Gastrocnemius medialis (tissue), 4 donors: ENCODE measurements around the gene GLT8D1. TPM values are rescaled to one million over a fixed set of nuclear protein-coding genes. Genes with fewer than 3 reads are reported as not detected.

Source experiments
- ATAC-seq, 2 donors: fragments of 150-250 bp; one replicate each; pipeline ENCODE4 v1.9.1; 2016
- DNase-seq, 2 donors: peaks; one replicate each; pipeline ENCODE4 v3.0.0-alpha.2; 2019
- H3K27ac ChIP-seq, 4 donors: fragments of 200-600 bp; sonication (generic); 1 replicate in 1 of 4; 2 replicates in 3 of 4; pipeline ENCODE4 v1.5.1; 2016 to 2018; ENCODE audit warnings: mild to moderate bottlenecking in 2 of 4, moderate library complexity in 1 of 4
- H3K27me3 ChIP-seq, 3 donors: fragments of 200-600 bp; sonication (generic) in 2 of 3; 1 replicate in 1 of 3; 2 replicates in 2 of 3; pipeline versions ENCODE4 v1.5.1 to v1.6.0; 2016 to 2019; ENCODE audit warnings: mild to moderate bottlenecking in 1 of 3, moderate library complexity in 1 of 3
- H3K36me3 ChIP-seq, 2 donors: fragments of 200-600 bp; sonication (generic) in 1 of 2; one replicate each; pipeline ENCODE4 v1.5.1; 2017 to 2018
- H3K4me1 ChIP-seq, 2 donors: fragments of 200-600 bp; sonication (generic) in 1 of 2; one replicate each; pipeline ENCODE4 v1.5.1; 2016 to 2017; ENCODE audit warnings: mild to moderate bottlenecking in 2 of 2
- H3K4me3 ChIP-seq, 4 donors: fragments of 200-600 bp; sonication (generic) in 3 of 4; 1 replicate in 1 of 4; 2 replicates in 3 of 4; pipeline ENCODE4 v1.5.1; 2016 to 2019; ENCODE audit warnings: mild to moderate bottlenecking in 2 of 4
- H3K9me3 ChIP-seq, 3 donors: fragments of 200-600 bp; sonication (generic) in 2 of 3; 1 replicate in 1 of 3; 2 replicates in 2 of 3; pipeline ENCODE4 v1.5.1; 2016 to 2019
- POLR2A ChIP-seq, 2 donors: fragments of 450-650 bp; IDR thresholded peaks; one replicate each; pipeline ENCODE4 v1.6.1; 2017; ENCODE audit warnings: antibody characterized with exemption in 2 of 2, mild to moderate bottlenecking in 2 of 2, moderate library complexity in 2 of 2
- in situ Hi-C, 4 donors: fragments of 200-750 bp; cut with MboI; loops; one replicate each; pipeline versions ENCODE4 v1.15.0 to v1.8.0; 2017; ENCODE audit warnings: low sequenced_read_pairs in 4 of 4
- intact Hi-C: fragments of 100-400 bp; cut with DNase I; formaldehyde crosslinking; loops from one replicate; pipeline ENCODE4 v1.15.1; 2023; ENCODE audit warnings: low total_unique reads
- total RNA-seq, 4 donors: library from RNA; depleted of rRNA; stranded (reverse); fragments of >200 nt; gene quantifications; one replicate each; pipeline versions ENCODE4 v1.1.0 to v1.2.3, GENCODE V29; 2016
- TF ChIP-seq, protein P1 (sequence below), 5 experiments: fragments of 450-650 bp in 3 of 5; fragments of 200-600 bp in 2 of 5; sonication (generic) in 2 of 5; IDR thresholded peaks in 4 of 5; conservative IDR thresholded peaks in 1 of 5; 1 replicate in 4 of 5; 2 replicates in 1 of 5; pipeline ENCODE4 v1.5.1; 2016 to 2019; ENCODE audit warnings: antibody characterized with exemption in 5 of 5, mild to moderate bottlenecking in 3 of 5, moderate library complexity in 3 of 5

The GLT8D1 gene
- total RNA-seq, 4 donors from 2014 or later, result 15.6 to 39.6 (median 27.5) TPM

GRCh38 chr3:52685709-52686691 lies 19.6 kb downstream of the GLT8D1 start, which contains the start of the genes GNL3 and PBRM1:
Gene GNL3, plus strand, starts transcription at chr3:52686032. Its CDS starts 61 bp downstream, at chr3:52686093.
Gene PBRM1, minus strand, starts transcription at chr3:52685913.
- in situ Hi-C loops (no loop called here), intact Hi-C loops (loop anchor here (1.0 to 10.0 kb wide), 6 partner anchors 19 to 1209 kb away; partner anchors contain the start of genes GLT8D1, ITIH4, SELENOK and STIMATE)
- peaks cover 31 to 42% of the 10 kb centered on the region in 2 donors for H3K4me1 ChIP-seq
- no peaks in the 10 kb centered on the region for H3K9me3 ChIP-seq
- H3K4me3 ChIP-seq, result peak within 1 kb of the TSS; percentile 85 to 94 (median 86)
- DNase-seq (peak; percentile 88 to 93), ATAC-seq (peak; percentile 96 to 98)
- peak; percentile 89 to 91 for TF ChIP-seq POLR2A (IDR thresholded peaks at IDR 0.05)
- TF ChIP-seq, protein P1, sequence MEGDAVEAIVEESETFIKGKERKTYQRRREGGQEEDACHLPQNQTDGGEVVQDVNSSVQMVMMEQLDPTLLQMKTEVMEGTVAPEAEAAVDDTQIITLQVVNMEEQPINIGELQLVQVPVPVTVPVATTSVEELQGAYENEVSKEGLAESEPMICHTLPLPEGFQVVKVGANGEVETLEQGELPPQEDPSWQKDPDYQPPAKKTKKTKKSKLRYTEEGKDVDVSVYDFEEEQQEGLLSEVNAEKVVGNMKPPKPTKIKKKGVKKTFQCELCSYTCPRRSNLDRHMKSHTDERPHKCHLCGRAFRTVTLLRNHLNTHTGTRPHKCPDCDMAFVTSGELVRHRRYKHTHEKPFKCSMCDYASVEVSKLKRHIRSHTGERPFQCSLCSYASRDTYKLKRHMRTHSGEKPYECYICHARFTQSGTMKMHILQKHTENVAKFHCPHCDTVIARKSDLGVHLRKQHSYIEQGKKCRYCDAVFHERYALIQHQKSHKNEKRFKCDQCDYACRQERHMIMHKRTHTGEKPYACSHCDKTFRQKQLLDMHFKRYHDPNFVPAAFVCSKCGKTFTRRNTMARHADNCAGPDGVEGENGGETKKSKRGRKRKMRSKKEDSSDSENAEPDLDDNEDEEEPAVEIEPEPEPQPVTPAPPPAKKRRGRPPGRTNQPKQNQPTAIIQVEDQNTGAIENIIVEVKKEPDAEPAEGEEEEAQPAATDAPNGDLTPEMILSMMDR (IDR thresholded peaks at IDR 0.05 in 4 of 5, conservative IDR thresholded peaks at IDR 0.05 in 1 of 5), result peak in 1 of 5 experiments; percentile 20
- no peaks in the 10 kb centered on the region for H3K27me3 ChIP-seq
- peak within 1 kb of the TSS; percentile 84 to 94 (median 92) for H3K27ac ChIP-seq
- peaks cover 0 to 50% of the 10 kb centered on the region in 2 donors for H3K36me3 ChIP-seq

- intact Hi-C loops, result loop anchor here (1.0 to 10.0 kb wide), 6 partner anchors 20 to 1210 kb away; partner anchors contain the start of genes GLT8D1, ITIH4, SELENOK and STIMATE
- H3K36me3 ChIP-seq, result peaks cover 0 to 50% of the 10 kb centered on the region in 2 donors
- H3K4me1 ChIP-seq, result peaks cover 31 to 42% of the 10 kb centered on the region in 2 donors
Observed at GRCh38 chr3:52685285-52685708, 20.3 kb downstream of the GLT8D1 start.

DNA sequence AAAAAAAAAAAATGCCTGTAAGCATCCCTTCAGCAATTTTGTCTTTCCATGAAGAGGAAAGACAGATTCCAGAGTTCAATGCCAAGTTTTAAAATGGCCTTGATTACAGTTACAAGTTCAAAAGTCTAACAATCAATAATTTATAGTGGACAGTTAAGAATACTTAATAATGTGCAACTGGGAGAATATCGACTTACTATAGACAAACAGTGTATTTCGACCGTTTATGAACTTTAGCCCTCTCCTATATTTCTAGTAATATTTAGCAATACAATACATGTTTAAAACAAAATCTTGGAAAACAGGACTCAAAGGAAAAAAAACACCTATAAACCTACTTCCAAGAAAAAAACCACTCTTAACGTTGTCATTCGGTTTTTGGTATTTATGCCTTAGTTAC lies 21.4 kb downstream of the GLT8D1 start:
- Histone ChIP-seq H3K27ac (peak overlapping the region; percentile 84 to 94 (median 92)), H3K4me1 (peaks cover 31 to 51% of the 10 kb centered on the region in 2 donors), H3K36me3 (peaks cover 0 to 50% of the 10 kb centered on the region in 2 donors), H3K27me3 (no peaks in the 10 kb centered on the region), H3K9me3 (no peaks in the 10 kb centered on the region), H3K4me3 (peak overlapping the region in 1 of 4 donors; percentile 85)
- intact Hi-C loops, result loop anchor here (2.0 to 10.0 kb wide), 2 partner anchors 147 to 1211 kb away; partner anchors contain the start of genes SELENOK and UQCC5
- in situ Hi-C loops, result no loop called here
- DNase-seq, result no peak
- ATAC-seq, result no peak
- TF ChIP-seq POLR2A (IDR thresholded peaks at IDR 0.05), result no peak
- TF ChIP-seq, protein P1 (IDR thresholded peaks at IDR 0.05 in 4 of 5, conservative IDR thresholded peaks at IDR 0.05 in 1 of 5), result no peak

More at GRCh38 chr3:52685285-52685708, 20.3 kb downstream of the GLT8D1 start:
- DNase-seq (peak; percentile 55 to 80), ATAC-seq (peak; percentile 89 to 93)
- H3K4me3 ChIP-seq, result peak overlapping the region; percentile 61 to 87 (median 85)
- H3K27me3 ChIP-seq, result no peaks in the 10 kb centered on the region
- TF ChIP-seq POLR2A (IDR thresholded peaks at IDR 0.05), result no peak
- TF ChIP-seq, protein P1 (IDR thresholded peaks at IDR 0.05 in 4 of 5, conservative IDR thresholded peaks at IDR 0.05 in 1 of 5), result peak in 1 of 5 experiments; percentile 3
- H3K27ac ChIP-seq, result peak overlapping the region; percentile 84 to 94 (median 92)
- in situ Hi-C loops, result no loop called here
- no peaks in the 10 kb centered on the region for H3K9me3 ChIP-seq

- in situ Hi-C loops, result no loop called here
- peak overlapping the region in 3 of 4 donors; percentile 92 to 94 (median 92) for H3K27ac ChIP-seq
Observed at GRCh38 chr3:52683611-52684010, 22.0 kb downstream of the GLT8D1 start.

More at GRCh38 chr3:52683611-52684010, 22.0 kb downstream of the GLT8D1 start:
- no peak for ATAC-seq
- intact Hi-C loops, result loop anchor here (2.0 to 10.0 kb wide), 2 partner anchors 147 to 1211 kb away; partner anchors contain the start of genes SELENOK and UQCC5
- TF ChIP-seq POLR2A (IDR thresholded peaks at IDR 0.05), result no peak
- TF ChIP-seq, protein P1 (IDR thresholded peaks at IDR 0.05 in 4 of 5, conservative IDR thresholded peaks at IDR 0.05 in 1 of 5), result no peak
- Histone ChIP-seq H3K4me1 (peaks cover 31 to 55% of the 10 kb centered on the region in 2 donors), H3K4me3 (no peak overlapping the region), H3K27me3 (no peaks in the 10 kb centered on the region), H3K9me3 (no peaks in the 10 kb centered on the region), H3K36me3 (peaks cover 0 to 50% of the 10 kb centered on the region in 2 donors)
- DNase-seq, result no peak
